HCT116 (cell line): ENCODE data around the gene ADAMTS16.

Experiments used
- CEBPB ChIP-seq: IDR thresholded peaks from 2 replicates; pipeline ENCODE4 v1.6.1; 2012; ENCODE audit warnings: low read depth
- CTCF ChIP-seq, 3 experiments: fragments of 200-600 bp in 1 of 3; sonication (generic) in 1 of 3; IDR thresholded peaks in 2 of 3; conservative IDR thresholded peaks in 1 of 3; 2 replicates each; pipeline ENCODE4 v1.5.1; 2012 to 2017; ENCODE audit warnings: low read depth in 2 of 3, low read length in 2 of 3, antibody characterized with exemption in 1 of 3, borderline replicate concordance in 1 of 3, control low read depth in 1 of 3, mild to moderate bottlenecking in 1 of 3, mixed read lengths in 1 of 3, mixed run types in 1 of 3, moderate library complexity in 1 of 3; ENCODE audit not compliant: insufficient read depth in 1 of 3
- EGR1 ChIP-seq: IDR thresholded peaks from 2 replicates; pipeline ENCODE4 v1.6.1; 2012; ENCODE audit warnings: low read depth
- ELF1 ChIP-seq: IDR thresholded peaks from 2 replicates; pipeline ENCODE4 v1.6.1; 2012; ENCODE audit warnings: low read depth, borderline replicate concordance
- JUND ChIP-seq: IDR thresholded peaks from 2 replicates; pipeline ENCODE4 v1.6.1; 2012
- POLR2AphosphoS5 ChIP-seq: IDR thresholded peaks from 2 replicates; pipeline ENCODE4 v1.6.1; 2011; ENCODE audit warnings: mild to moderate bottlenecking, low read depth, low read length, moderate library complexity
- TF ChIP-seq, protein P1 (sequence below): IDR thresholded peaks from 2 replicates; pipeline ENCODE4 v1.6.1; 2012

- TF ChIP-seq CTCF (IDR thresholded peaks at IDR 0.05 in 2 of 3, conservative IDR thresholded peaks at IDR 0.05 in 1 of 3; ENCODE audit: borderline replicate concordance in 1 of 3, insufficient read depth in 1 of 3, low read depth in 2 of 3, low read length in 2 of 3) (no peak), CEBPB (no peak), POLR2AphosphoS5 (no peak), ELF1 (no peak), JUND (no peak), EGR1 (no peak)
- TF ChIP-seq, protein P1, sequence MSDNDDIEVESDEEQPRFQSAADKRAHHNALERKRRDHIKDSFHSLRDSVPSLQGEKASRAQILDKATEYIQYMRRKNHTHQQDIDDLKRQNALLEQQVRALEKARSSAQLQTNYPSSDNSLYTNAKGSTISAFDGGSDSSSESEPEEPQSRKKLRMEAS, result no peak
Measured at GRCh38 chr5:5308319-5308718, 168.2 kb downstream of the ADAMTS16 start.
